Mesendoderm (in vitro differentiated cells): ENCODE data around the gene DCK.
"Not testable (repeated sequence)": the region's sequence is repeated elsewhere in the genome, so short reads cannot be mapped to it uniquely, and the experiment has no call there.

Experiments
- DNase-seq: peaks from one replicate; pipeline ENCODE4 v3.0.0; 2013
- H2AK5ac ChIP-seq: 2 replicates; pipeline ENCODE4 v1.6.1; 2013; ENCODE audit warnings: low read length, inconsistent platforms
- H2BK120ac ChIP-seq: 2 replicates; pipeline ENCODE4 v1.6.1; 2013; ENCODE audit warnings: low read depth, mild to moderate bottlenecking, low read length, moderate library complexity, mixed read lengths
- H2BK15ac ChIP-seq: replicated peaks from 2 replicates; pipeline ENCODE4 v1.6.1; 2013; ENCODE audit warnings: low read depth, mild to moderate bottlenecking, moderate library complexity
- H2BK5ac ChIP-seq: 2 replicates; pipeline ENCODE4 v1.6.1; 2013; ENCODE audit warnings: low read length, inconsistent platforms
- H3K18ac ChIP-seq: 2 replicates; pipeline ENCODE4 v1.6.1; 2013; ENCODE audit warnings: mild to moderate bottlenecking, low read length, mixed read lengths
- H3K23ac ChIP-seq: one replicate; pipeline ENCODE4 v1.6.1; 2013; ENCODE audit warnings: low read length
- H3K27ac ChIP-seq: 2 replicates; pipeline ENCODE4 v1.5.1; 2013; ENCODE audit warnings: low read depth, mild to moderate bottlenecking, inconsistent platforms, low read length, moderate library complexity
- H3K27me3 ChIP-seq: 2 replicates; pipeline ENCODE4 v1.6.1; 2013; ENCODE audit warnings: low read length, control low read depth, mild to moderate bottlenecking, inconsistent platforms; ENCODE audit not compliant: insufficient read depth, poor library complexity
- H3K36me3 ChIP-seq: 2 replicates; pipeline ENCODE4 v1.6.1; 2013; ENCODE audit warnings: low read length, inconsistent platforms; ENCODE audit not compliant: control insufficient read depth, insufficient read depth
- H3K4ac ChIP-seq: one replicate; pipeline ENCODE4 v1.6.1; 2013; ENCODE audit warnings: low read depth, mild to moderate bottlenecking, low read length, moderate library complexity
- H3K4me1 ChIP-seq: 2 replicates; pipeline ENCODE4 v1.6.1; 2013; ENCODE audit warnings: low read depth, low read length, inconsistent platforms; ENCODE audit not compliant: control insufficient read depth
- H3K4me2 ChIP-seq: 2 replicates; pipeline ENCODE4 v1.6.1; 2013; ENCODE audit warnings: low read length
- H3K4me3 ChIP-seq: 2 replicates; pipeline ENCODE4 v1.5.1; 2013; ENCODE audit warnings: mild to moderate bottlenecking, low read length
- H3K56ac ChIP-seq: one replicate; pipeline ENCODE4 v1.6.1; 2013; ENCODE audit warnings: low read length
- H3K79me1 ChIP-seq: 2 replicates; pipeline ENCODE4 v1.6.1; 2013; ENCODE audit warnings: low read length, inconsistent platforms
- H3K79me2 ChIP-seq: 2 replicates; pipeline ENCODE4 v1.6.1; 2013; ENCODE audit warnings: mild to moderate bottlenecking, low read length; ENCODE audit not compliant: control insufficient read depth, insufficient read depth
- H3K9ac ChIP-seq: 2 replicates; pipeline ENCODE4 v1.6.1; 2013; ENCODE audit warnings: low read length, inconsistent platforms
- H4K5ac ChIP-seq: one replicate; pipeline ENCODE4 v1.6.1; 2013; ENCODE audit warnings: low read length
- H4K8ac ChIP-seq: one replicate; pipeline ENCODE4 v1.6.1; 2013; ENCODE audit warnings: low read depth, mild to moderate bottlenecking, control low read depth, low read length, moderate library complexity
- WGBS: extraction: QIAGEN DNeasy Blood & Tissue Kit; methylation state at CpG from one replicate; pipeline ENCODE4 v1.1.7; 2013; ENCODE audit warnings: low lambda C conversion rate, missing lambda C conversion rate; ENCODE audit not compliant: insufficient coverage; ENCODE audit errors: extremely low coverage; 5-methylcytosine and 5-hydroxymethylcytosine counted together

DCK gene

GRCh38 chr4:71004281-71004851 is 10.9 kb downstream of the DCK start:
- Histone ChIP-seq H4K5ac (no peak overlapping the region), H2BK15ac (no peak overlapping the region), H3K56ac (no peak overlapping the region), H3K23ac (no peak overlapping the region), H3K4me1 (no peaks in the 10 kb centered on the region), H2AK5ac (no peak overlapping the region), H3K79me2 (peaks cover 8% of the 10 kb centered on the region), H3K9ac (no peak overlapping the region), H4K8ac (no peak overlapping the region), H3K27ac (no peak overlapping the region), H3K27me3 (no peaks in the 10 kb centered on the region), H3K4me3 (no peak overlapping the region), H3K79me1 (no peaks in the 10 kb centered on the region), H3K4me2 (no peak overlapping the region), H3K4ac (no peak overlapping the region), H3K18ac (no peak overlapping the region), H3K36me3 (no peaks in the 10 kb centered on the region), H2BK120ac (no peak overlapping the region), H2BK5ac (no peak overlapping the region)
- WGBS = no CpG with 5 or more reads among the region's 7 CpGs
- peak; percentile 61 for DNase-seq

- H4K5ac ChIP-seq, H2BK5ac ChIP-seq, H3K4me3 ChIP-seq, H3K9ac ChIP-seq, H2AK5ac ChIP-seq, H2BK120ac ChIP-seq, H3K23ac ChIP-seq, H3K4me2 ChIP-seq, H3K56ac ChIP-seq, DNase-seq, H3K79me1 ChIP-seq, H3K79me2 ChIP-seq, H3K27ac ChIP-seq, H3K36me3 ChIP-seq, H3K18ac ChIP-seq, H3K4me1 ChIP-seq, H4K8ac ChIP-seq, H3K4ac ChIP-seq, H2BK15ac ChIP-seq, H3K27me3 ChIP-seq: not testable (repeated sequence)
- no CpG with 5 or more reads among the region's 6 CpGs for WGBS
These were observed 11.6 kb downstream of the DCK start for GRCh38 chr4:71005025-71005424.

- no peak for DNase-seq
- Histone ChIP-seq H3K9ac (no peak overlapping the region), H3K79me1 (no peaks in the 10 kb centered on the region), H3K4me2 (no peak overlapping the region), H2BK120ac (no peak overlapping the region), H3K4ac (no peak overlapping the region), H4K5ac (no peak overlapping the region), H3K4me1 (no peaks in the 10 kb centered on the region), H4K8ac (no peak overlapping the region), H3K27ac (no peak overlapping the region), H3K4me3 (no peak overlapping the region), H3K56ac (no peak overlapping the region), H3K18ac (no peak overlapping the region), H3K36me3 (no peaks in the 10 kb centered on the region), H3K23ac (no peak overlapping the region), H3K79me2 (peaks cover 5% of the 10 kb centered on the region), H3K27me3 (no peaks in the 10 kb centered on the region), H2AK5ac (no peak overlapping the region), H2BK15ac (no peak overlapping the region), H2BK5ac (no peak overlapping the region)
- 100% methylated on average over 2 of the region's 6 CpGs for WGBS
These were observed 12.9 kb downstream of the DCK start for GRCh38 chr4:71006203-71006907.

GRCh38 chr4:71008196-71008595 is 14.7 kb downstream of the DCK start:
- no peak overlapping the region for H3K4me2 ChIP-seq

GRCh38 chr4:71009086-71009485 is 15.6 kb downstream of the DCK start:
- H3K4me2 ChIP-seq = no peak overlapping the region
- no peak overlapping the region for H3K9ac ChIP-seq
- H3K27me3 ChIP-seq = no peaks in the 10 kb centered on the region
- no peak overlapping the region for H2BK5ac ChIP-seq
- no peak overlapping the region for H3K18ac ChIP-seq
- H2BK15ac ChIP-seq = no peak overlapping the region
- DNase-seq = no peak
- H3K23ac ChIP-seq = no peak overlapping the region
- H3K4me1 ChIP-seq = no peaks in the 10 kb centered on the region
- no peaks in the 10 kb centered on the region for H3K36me3 ChIP-seq
- no peak overlapping the region for H3K4me3 ChIP-seq
- no peak overlapping the region for H2AK5ac ChIP-seq
- no peak overlapping the region for H3K4ac ChIP-seq
- H4K5ac ChIP-seq = no peak overlapping the region
- H4K8ac ChIP-seq = no peak overlapping the region
- H2BK120ac ChIP-seq = no peak overlapping the region
- H3K56ac ChIP-seq = no peak overlapping the region
- H3K27ac ChIP-seq = no peak overlapping the region
- no CpG with 5 or more reads among the region's 3 CpGs for WGBS
- no peaks in the 10 kb centered on the region for H3K79me1 ChIP-seq
- H3K79me2 ChIP-seq = peaks cover 3% of the 10 kb centered on the region

More at GRCh38 chr4:71008196-71008595, 14.7 kb downstream of the DCK start:
- no peak overlapping the region for H3K23ac ChIP-seq
- no peak overlapping the region for H2BK15ac ChIP-seq
- H3K4me1 ChIP-seq = no peaks in the 10 kb centered on the region
- no peak overlapping the region for H3K4me3 ChIP-seq
- no peaks in the 10 kb centered on the region for H3K27me3 ChIP-seq
- no peak overlapping the region for H4K8ac ChIP-seq
- H4K5ac ChIP-seq = no peak overlapping the region
- H2BK5ac ChIP-seq = no peak overlapping the region
- H3K79me1 ChIP-seq = no peaks in the 10 kb centered on the region
- no peak overlapping the region for H3K18ac ChIP-seq
- no peak for DNase-seq
- no peak overlapping the region for H3K4ac ChIP-seq
- no CpG with 5 or more reads among the region's 2 CpGs for WGBS
- no peak overlapping the region for H2AK5ac ChIP-seq
- no peaks in the 10 kb centered on the region for H3K36me3 ChIP-seq
- H3K79me2 ChIP-seq = peaks cover 5% of the 10 kb centered on the region
- no peak overlapping the region for H3K56ac ChIP-seq
- H3K27ac ChIP-seq = no peak overlapping the region
- H2BK120ac ChIP-seq = no peak overlapping the region
- H3K9ac ChIP-seq = no peak overlapping the region
